SK-MEL-5 (cell line): ENCODE data around the gene ELP2. TPM values are rescaled to one million over a fixed set of nuclear protein-coding genes. Genes with fewer than 3 reads are reported as not detected.
"Not testable (repeated sequence)": the region's sequence is repeated elsewhere in the genome, so short reads cannot be mapped to it uniquely, and the experiment has no call there.

Experiments used
- DNase-seq: peaks from one replicate; pipeline ENCODE4 v3.0.0-alpha.2; 2016; ENCODE audit warnings: low read depth, low spot score
- in situ Hi-C: cut with HindIII; loops from 2 replicates; pipeline ENCODE4 v1.10.0; 2016; ENCODE audit warnings: low sequenced_read_pairs, high pct_unique_total_duplicates, low pct_unique_long_range_greater_than_20kb
- total RNA-seq: library from RNA; depleted of rRNA; stranded (reverse); fragments of >200 nt; shearing (Covaris generic); gene quantifications from 2 replicates; pipeline ENCODE4 v1.2.3, GENCODE V29; 2014

ELP2 gene
- total RNA-seq, 1 experiment from 2014 or later = 174 TPM

DNA sequence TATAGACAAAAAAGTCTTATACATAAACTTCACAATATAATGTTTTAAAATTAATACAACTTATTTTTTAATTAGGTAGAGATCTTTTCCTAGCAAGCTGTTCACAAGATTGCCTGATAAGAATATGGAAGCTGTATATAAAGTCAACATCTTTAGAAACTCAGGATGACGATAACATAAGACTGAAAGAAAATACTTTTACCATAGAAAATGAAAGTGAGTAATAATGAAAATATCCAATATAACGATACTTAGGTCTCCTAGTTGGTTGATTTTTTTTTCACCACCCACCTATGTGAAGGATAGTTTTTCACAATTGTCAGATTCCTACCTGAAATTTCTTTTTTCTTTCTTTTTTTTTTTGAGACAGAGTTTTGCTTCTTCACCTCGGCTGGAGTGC lies 13.1 kb downstream of the ELP2 start:
- no peak for DNase-seq
- in situ Hi-C loops = no loop called here

- in situ Hi-C loops = no loop called here
Measured at GRCh38 chr18:36143391-36143790, 13.7 kb downstream of the ELP2 start.

DNA sequence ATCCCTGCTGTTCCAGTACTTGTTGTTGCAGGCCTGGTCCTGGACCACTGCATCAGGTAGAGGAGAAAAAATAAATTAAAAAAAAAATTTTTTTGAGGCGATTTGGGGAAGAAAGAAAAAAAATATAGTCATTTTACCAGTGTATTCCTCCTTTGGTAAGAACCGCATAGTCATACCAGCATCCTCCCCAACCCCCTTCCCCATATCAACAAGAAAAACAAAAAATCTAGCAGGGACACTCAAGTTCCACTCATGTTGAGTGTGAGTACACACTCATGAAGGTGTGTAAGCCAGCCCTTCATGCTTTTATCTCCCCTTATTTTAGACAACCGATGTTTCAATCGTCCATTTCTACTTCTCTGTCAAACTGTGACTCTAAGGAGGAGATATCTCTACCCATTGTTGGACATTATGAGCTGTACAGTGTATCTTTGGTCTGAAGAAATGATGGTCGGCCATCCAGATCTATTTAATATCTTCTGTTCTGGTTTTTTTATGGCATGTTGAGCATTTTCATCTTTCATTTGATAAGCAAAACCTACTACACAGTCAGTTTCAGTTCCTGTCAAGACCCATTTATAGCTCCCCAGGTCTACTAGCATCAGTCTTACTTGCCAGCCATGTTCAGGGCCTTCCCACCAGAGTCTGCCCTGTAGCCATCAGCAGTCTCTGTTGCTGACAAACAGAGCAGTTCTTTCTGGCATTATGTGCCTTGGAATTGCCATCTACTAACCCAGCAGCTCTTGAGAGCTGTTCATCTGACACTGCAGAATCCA lies 20.0 kb downstream of the ELP2 start:
- in situ Hi-C loops = no loop called here
- no peak for DNase-seq

More at GRCh38 chr18:36143391-36143790, 13.7 kb downstream of the ELP2 start:
- no peak for DNase-seq

- no peak for DNase-seq
- in situ Hi-C loops = no loop called here
Measured at GRCh38 chr18:36152781-36153180, 23.1 kb downstream of the ELP2 start.

DNA sequence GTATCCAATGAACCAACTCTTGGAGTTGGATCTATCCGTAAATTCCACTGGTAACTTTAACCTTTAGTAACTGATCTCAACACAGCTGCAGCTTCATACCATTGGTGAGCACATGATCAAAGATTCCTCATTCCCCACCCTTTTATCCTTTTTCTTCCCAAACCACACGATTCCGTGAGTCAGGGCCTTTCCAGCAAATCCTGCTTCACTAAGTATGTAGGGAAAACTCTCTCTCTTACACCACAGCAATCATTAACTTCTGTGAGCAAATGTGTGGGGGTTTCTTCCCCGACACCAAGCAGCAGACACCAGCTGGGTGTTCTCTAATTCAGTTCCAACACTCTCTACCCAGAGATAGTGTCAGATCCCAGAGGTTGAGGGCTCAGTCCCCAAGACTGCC lies 23.5 kb downstream of the ELP2 start:
- peak; percentile 63 for DNase-seq
- in situ Hi-C loops = no loop called here

- in situ Hi-C loops = no loop called here
- no peak for DNase-seq
Measured at GRCh38 chr18:36153771-36154170, 24.1 kb downstream of the ELP2 start.

GRCh38 chr18:36155851-36156757 lies 26.4 kb downstream of the ELP2 start:
- no peak for DNase-seq

DNA sequence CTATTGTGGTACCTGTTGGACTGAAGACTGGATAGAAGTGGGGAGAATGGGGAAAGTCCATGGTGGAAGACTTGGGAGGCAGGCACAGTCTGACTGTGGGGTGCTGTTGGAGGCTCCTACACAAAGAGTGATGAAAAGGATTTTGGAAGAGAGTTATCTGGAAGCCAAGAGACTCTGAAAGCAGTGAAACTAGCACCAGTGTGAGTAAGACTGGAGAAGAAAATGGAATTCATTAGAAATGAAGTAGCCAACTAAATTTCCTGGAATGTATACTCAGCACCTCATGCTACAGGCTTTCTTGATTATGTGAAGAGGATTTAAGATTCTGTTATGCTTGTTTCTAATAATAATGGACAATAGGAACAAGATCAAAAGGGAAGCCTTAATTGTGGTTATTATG lies 27.7 kb downstream of the ELP2 start:
- no peak for DNase-seq
- in situ Hi-C loops = no loop called here

More at GRCh38 chr18:36155851-36156757, 26.4 kb downstream of the ELP2 start:
- in situ Hi-C loops = no loop called here

- in situ Hi-C loops = no loop called here
- DNase-seq = no peak
Measured at GRCh38 chr18:36158266-36158867, 28.7 kb downstream of the ELP2 start.

DNA sequence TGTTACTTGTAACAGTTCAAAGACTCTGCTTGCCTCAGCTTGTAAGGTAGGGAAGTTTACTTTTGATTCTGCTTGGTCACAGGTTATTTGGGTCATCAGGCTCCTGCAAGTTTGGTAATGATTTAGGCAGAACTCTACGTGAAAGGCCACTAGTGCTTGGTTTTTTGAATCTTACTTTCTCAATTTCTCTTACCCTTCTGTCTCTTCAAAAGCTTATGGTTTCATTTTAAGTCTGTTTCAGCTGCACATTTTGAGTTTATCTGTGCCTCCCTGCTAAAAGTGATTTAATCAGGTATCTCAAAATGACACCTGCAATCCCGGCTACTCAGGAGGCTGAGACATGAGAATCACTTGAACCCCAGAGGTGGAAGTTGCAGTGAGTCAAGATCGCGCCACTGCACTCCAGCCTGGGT lies 31.3 kb downstream of the ELP2 start:
- no peak for DNase-seq
- in situ Hi-C loops = no loop called here

DNA sequence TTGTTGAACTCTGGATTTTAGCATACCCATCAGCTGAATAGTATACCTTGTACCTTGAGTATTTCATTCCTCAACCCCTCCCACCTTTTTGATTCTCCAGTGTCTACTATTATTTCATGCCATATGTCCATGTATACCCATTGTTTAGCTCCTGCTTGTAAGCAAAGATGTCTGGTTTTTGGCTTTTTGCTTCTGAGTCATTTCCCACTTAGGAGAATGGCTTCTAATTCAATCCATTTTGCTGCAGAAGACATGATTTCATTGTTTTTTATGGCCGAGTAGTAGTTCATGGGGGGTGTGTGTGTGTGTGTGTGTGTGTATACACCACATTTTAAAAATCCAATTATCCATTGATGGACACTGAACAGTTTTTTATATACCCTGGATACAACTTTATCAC lies 33.3 kb downstream of the ELP2 start:
- no peak for DNase-seq
- in situ Hi-C loops = no loop called here

DNA sequence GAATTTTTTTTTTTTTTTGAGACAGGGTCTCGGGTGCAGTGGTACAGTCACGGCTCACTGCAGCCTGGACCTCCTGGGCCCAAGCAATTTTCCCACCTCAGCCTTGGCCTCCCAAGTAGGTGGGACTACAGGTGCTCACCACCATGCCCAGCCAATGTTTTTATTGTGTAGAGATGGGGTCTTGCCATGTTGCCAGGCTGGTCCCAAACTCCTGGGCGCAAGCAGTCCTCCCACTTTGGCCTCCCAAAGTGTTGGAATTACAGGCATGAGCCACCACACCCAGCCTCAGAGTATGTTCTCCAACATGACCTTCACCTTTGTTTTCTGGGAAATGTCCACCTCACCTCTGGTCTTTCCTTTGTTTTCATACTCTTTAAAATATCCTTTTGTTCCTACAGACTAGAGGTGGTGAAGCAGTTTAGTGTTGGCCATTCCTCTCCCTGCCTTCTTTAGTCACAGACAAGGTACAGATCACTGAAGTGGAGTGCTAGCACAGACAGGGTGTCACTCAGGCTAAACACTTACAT lies 38.1 kb downstream of the ELP2 start:
- in situ Hi-C loops = no loop called here
- no peak for DNase-seq

DNA sequence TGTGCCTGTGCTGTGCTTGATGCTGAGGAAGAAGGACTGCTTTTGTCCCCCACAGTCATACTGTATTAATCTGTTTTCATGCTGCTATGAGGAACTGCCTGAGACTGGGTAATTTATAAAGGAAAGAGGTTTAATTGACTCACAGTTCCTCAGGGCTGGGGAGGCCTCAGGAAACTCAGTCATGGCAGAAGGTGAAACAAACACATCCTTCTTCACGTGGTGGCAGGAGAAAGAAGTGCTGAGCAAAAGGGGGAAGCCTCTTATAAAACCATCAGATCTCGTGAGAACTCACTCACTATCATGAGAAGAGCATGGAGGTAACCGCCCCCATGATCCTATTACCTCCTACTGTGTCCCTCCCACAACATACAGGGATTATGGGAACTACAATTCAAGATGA lies 38.6 kb downstream of the ELP2 start:
- in situ Hi-C loops = not testable (repeated sequence)

GRCh38 chr18:36169938-36170337 lies 40.2 kb downstream of the ELP2 start:
- in situ Hi-C loops = no loop called here
- no peak for DNase-seq

More for the DNA sequence above, 38.6 kb downstream of the ELP2 start:
- DNase-seq = peak; percentile 56

GRCh38 chr18:36175481-36175880 lies 45.8 kb downstream of the ELP2 start:
- DNase-seq = no peak
- in situ Hi-C loops = no loop called here

DNA sequence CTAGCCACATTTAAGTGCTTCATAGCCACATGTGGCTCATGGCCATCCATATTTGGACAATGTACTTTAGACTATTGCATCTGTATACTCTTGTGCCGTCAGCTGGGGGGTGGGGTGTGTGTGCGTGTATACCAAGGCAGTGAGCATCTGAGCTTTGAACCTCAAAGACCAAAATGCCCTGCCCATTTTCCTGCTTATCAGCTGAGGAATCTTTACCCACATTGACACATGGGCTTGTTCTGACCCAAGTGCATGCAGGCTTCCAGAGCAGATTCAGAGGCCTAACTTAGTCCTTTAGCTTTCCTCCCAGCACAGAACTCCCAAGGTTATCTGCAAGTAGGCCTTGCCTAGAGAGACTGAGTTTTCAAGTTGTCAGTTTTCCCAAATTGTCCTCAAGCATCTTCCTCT lies 46.5 kb downstream of the ELP2 start:
- in situ Hi-C loops = no loop called here
- DNase-seq = peak; percentile 68

DNA sequence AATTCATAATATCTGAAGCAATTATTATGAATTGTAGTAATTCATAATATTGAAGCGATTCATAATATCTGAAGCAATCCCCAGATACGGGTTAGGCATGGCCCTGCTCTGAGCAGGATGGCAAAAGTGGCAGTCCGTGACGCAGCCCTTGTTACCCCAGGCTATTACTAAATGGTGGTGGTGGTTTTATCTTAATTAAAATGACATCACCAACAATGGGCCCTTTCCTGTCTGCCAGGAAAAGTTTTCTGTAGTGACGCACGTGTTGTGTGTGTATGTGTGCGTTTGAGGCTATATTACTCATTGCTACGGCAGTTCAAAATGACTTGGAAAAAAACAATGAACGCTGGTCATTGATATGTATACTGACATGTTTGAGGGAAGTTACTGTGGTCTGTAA lies 47.0 kb downstream of the ELP2 start:
- DNase-seq = peak; percentile 95
- in situ Hi-C loops = no loop called here

GRCh38 chr18:36177913-36178312 lies 48.2 kb downstream of the ELP2 start:
- no peak for DNase-seq
- in situ Hi-C loops = no loop called here
